Activated naive CD4-positive, alpha-beta T cell treated with anti-CD3 and anti-CD28 coated beads for 36 hours (primary cell): ENCODE measurements around the gene RNF141. TPM values are rescaled to one million over a fixed set of nuclear protein-coding genes. Genes with fewer than 3 reads are reported as not detected.

ENCODE experiments used
- total RNA-seq, 2 experiments: library from RNA; stranded (reverse); gene quantifications; one replicate each; pipeline ENCODE4 v1.2.3, GENCODE V29; 2021

Gene RNF141
- total RNA-seq, 2 experiments from 2014 or later, result 20.9 to 21.8 TPM

Other genes with a start within 250 kb of the RNF141 start
- 1 to 10 TPM; 8.7 to 9.9 TPM for gene SBF2, start 247.0 kb downstream of the RNF141 start, total RNA-seq
- gene ADM, start 236.1 kb downstream of the RNF141 start, total RNA-seq, result under 1 TPM; 0.31 to 0.40 TPM
- 10 to 100 TPM; 11.5 to 13.0 TPM for gene AMPD3, start 85.9 kb downstream of the RNF141 start, total RNA-seq
- gene LYVE1, start 27.5 kb upstream of the RNF141 start, total RNA-seq, result not detected
- gene IRAG1, start 152.6 kb upstream of the RNF141 start, total RNA-seq, result not detected
- 10 to 100 TPM; 28.7 to 29.7 TPM for gene CTR9, start 210.1 kb upstream of the RNF141 start, total RNA-seq